ENCODE measurements around the gene SF3A1. TPM values are rescaled to one million over a fixed set of nuclear protein-coding genes. Genes with fewer than 3 reads are reported as not detected.

SF3A1 gene
- total RNA-seq, 1 experiment from 2014 or later: 182 TPM

- DNase-seq: peak in 1 of 2 experiments; percentile 37
- Mint-ChIP-seq H3K9me3 (ENCODE audit: unreplicated experiment) (no peaks in the 10 kb centered on the region), H3K4me1 (ENCODE audit: low read depth, unreplicated experiment) (peaks cover 30% of the 10 kb centered on the region), H3K27me3 (ENCODE audit: insufficient read depth, unreplicated experiment) (no peaks in the 10 kb centered on the region), H3K27ac (ENCODE audit: unreplicated experiment) (no peak overlapping the region), H3K4me3 (ENCODE audit: unreplicated experiment) (peak overlapping the region; percentile 79), H3K36me3 (ENCODE audit: insufficient read depth, unreplicated experiment) (peaks cover 36% of the 10 kb centered on the region)
- BruUV-seq (replicated peaks): no TSS peak
- intact Hi-C loops (cut with micrococcal nuclease; ENCODE audit: unreplicated experiment): loop anchor here (2.0 kb wide), 3 partner anchors 27 to 63 kb away; partner anchors contain the start of gene RNF215
- POLR2A ChIA-PET: interaction anchor here (0.5 to 2.3 kb wide), 7 partner anchors 28 to 98 kb away, joined by 3 to 44 read pairs (median 8); partner anchors contain the start of genes CASTOR1, CCDC157 and SF3A1
- Histone ChIP-seq H3K4me3 (ENCODE audit: low read depth, low read length) (peak overlapping the region; percentile 87), H3K36me3 (ENCODE audit: control insufficient read depth, insufficient read depth, low read length) (no peaks in the 10 kb centered on the region), H3K9me3 (no peaks in the 10 kb centered on the region), H3K4me1 (peaks cover 27% of the 10 kb centered on the region), H3K27me3 (replicated peaks; ENCODE audit: control insufficient read depth, insufficient read depth, low read length) (no peaks in the 10 kb centered on the region)
- CTCF ChIA-PET: interaction anchor here (0.6 to 5.2 kb wide), 13 partner anchors 28 to 280 kb away, joined by 3 to 106 read pairs (median 6); partner anchors contain the start of genes CASTOR1, CCDC157, RNF215 and SF3A1
- no peak for TF ChIP-seq CTCF (IDR thresholded peaks at IDR 0.05; ENCODE audit: insufficient read depth in 1 of 2, low read depth in 1 of 2, low read length in 1 of 2, severe bottlenecking in 1 of 2, unreplicated experiment in 1 of 2)
Measured at GRCh38 chr22:30326255-30326705, 30.4 kb downstream of the SF3A1 start.

- H3K27ac Mint-ChIP-seq (ENCODE audit: unreplicated experiment): no peak overlapping the region
- no TSS peak for BruUV-seq (replicated peaks)
- CTCF ChIA-PET: interaction anchor here (1.7 to 5.2 kb wide), 2 partner anchors 37 to 65 kb away, joined by 6 to 106 read pairs; partner anchors contain the start of gene CASTOR1
Measured at GRCh38 chr22:30325724-30326254, 30.9 kb downstream of the SF3A1 start.

More at GRCh38 chr22:30325724-30326254, 30.9 kb downstream of the SF3A1 start:
- intact Hi-C loops (cut with micrococcal nuclease; ENCODE audit: unreplicated experiment): loop anchor here (2.0 kb wide), 3 partner anchors 27 to 63 kb away; partner anchors contain the start of gene RNF215
- no peak for DNase-seq
- peak overlapping the region; percentile 79 for H3K4me3 Mint-ChIP-seq (ENCODE audit: unreplicated experiment)
- H3K36me3 Mint-ChIP-seq (ENCODE audit: insufficient read depth, unreplicated experiment): peaks cover 35% of the 10 kb centered on the region
- peaks cover 30% of the 10 kb centered on the region for H3K4me1 Mint-ChIP-seq (ENCODE audit: low read depth, unreplicated experiment)
- peak overlapping the region; percentile 87 for H3K4me3 ChIP-seq (ENCODE audit: low read depth, low read length)
- H3K9me3 ChIP-seq: no peaks in the 10 kb centered on the region
- POLR2A ChIA-PET: interaction anchor here (0.5 kb wide), 1 partner anchor 31 kb away, joined by 3 read pairs; the partner anchor contains the start of gene SF3A1
- H3K9me3 Mint-ChIP-seq (ENCODE audit: unreplicated experiment): no peaks in the 10 kb centered on the region
- no peaks in the 10 kb centered on the region for H3K27me3 ChIP-seq (replicated peaks; ENCODE audit: control insufficient read depth, insufficient read depth, low read length)
- no peak for TF ChIP-seq CTCF (IDR thresholded peaks at IDR 0.05; ENCODE audit: insufficient read depth in 1 of 2, low read depth in 1 of 2, low read length in 1 of 2, severe bottlenecking in 1 of 2, unreplicated experiment in 1 of 2)
- H3K36me3 ChIP-seq (ENCODE audit: control insufficient read depth, insufficient read depth, low read length): no peaks in the 10 kb centered on the region
- no peaks in the 10 kb centered on the region for H3K27me3 Mint-ChIP-seq (ENCODE audit: insufficient read depth, unreplicated experiment)
- H3K4me1 ChIP-seq: peaks cover 27% of the 10 kb centered on the region

Data from Caco-2 (cell line).